BLaER1 (cell line): ENCODE results near the gene ATP9B.

Experiments used
- H3K27ac ChIP-seq: shearing (Covaris generic); formaldehyde crosslinking; 2 replicates; pipeline ENCODE4 v1.8.1; 2022
- H3K27me3 ChIP-seq: shearing (Covaris generic); formaldehyde crosslinking; 2 replicates; pipeline ENCODE4 v1.8.1; 2022
- H3K36me3 ChIP-seq: shearing (Covaris generic); formaldehyde crosslinking; 2 replicates; pipeline ENCODE4 v1.8.1; 2022
- H3K4me1 ChIP-seq: shearing (Covaris generic); formaldehyde crosslinking; 2 replicates; pipeline ENCODE4 v1.8.1; 2022
- H3K4me2 ChIP-seq: shearing (Covaris generic); formaldehyde crosslinking; 2 replicates; pipeline ENCODE4 v1.8.1; 2022
- H3K4me3 ChIP-seq: shearing (Covaris generic); formaldehyde crosslinking; 2 replicates; pipeline ENCODE4 v1.8.1; 2022
- H3K9ac ChIP-seq: shearing (Covaris generic); formaldehyde crosslinking; 2 replicates; pipeline ENCODE4 v1.8.1; 2022
- H3K9me3 ChIP-seq: shearing (Covaris generic); formaldehyde crosslinking; 2 replicates; pipeline ENCODE4 v1.8.1; 2022
- H4K20me1 ChIP-seq: shearing (Covaris generic); formaldehyde crosslinking; 2 replicates; pipeline ENCODE4 v1.8.1; 2022
- Cebpa-rat ChIP-seq: shearing (Covaris generic); IDR thresholded peaks from 2 replicates; pipeline ENCODE4 v1.8.1; 2022

Gene ATP9B

DNA sequence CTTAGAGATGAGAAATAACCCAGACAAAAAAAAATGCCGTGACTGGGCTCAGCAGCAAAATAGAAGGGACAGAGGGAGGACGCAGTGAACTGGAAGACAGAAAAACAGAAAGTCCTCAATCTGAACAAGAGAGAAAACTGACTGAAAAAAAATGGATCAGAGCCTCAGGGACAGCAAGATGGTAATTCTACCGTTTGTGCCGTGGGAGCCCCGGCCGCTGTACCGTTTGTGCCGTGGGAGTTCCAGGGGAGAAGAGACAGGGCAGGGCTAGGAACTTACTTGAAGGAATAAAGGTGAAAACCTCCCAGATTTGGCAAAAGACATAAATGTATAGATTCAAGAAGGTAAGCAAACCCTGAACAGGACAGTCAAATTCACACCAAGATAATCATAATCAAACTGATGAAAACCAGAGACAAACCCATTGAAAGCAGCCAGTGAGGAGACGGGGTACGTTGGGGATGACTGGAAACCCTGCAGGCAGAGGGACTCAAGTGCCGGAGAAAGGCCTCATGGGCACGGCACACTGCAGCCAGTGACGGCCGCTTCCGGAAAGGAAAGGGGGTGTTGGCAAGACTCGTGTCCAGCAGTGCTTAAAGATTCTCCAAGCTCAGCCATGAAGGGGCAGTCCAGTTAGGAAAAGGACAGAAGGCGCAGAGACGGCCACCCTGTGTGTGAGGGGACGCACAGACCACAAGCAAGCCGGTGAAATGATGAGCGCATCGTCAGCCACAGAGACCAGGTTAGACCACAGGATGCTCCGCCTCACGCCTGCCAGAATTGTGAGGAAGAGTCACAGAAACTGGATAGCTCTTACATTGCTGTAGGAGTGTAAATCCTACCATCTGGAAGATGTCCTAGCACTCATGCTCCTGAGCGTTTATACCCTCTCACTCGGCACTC lies 286.5 kb downstream of the ATP9B start:
- no peaks in the 10 kb centered on the region for H3K27me3 ChIP-seq
- H3K9ac ChIP-seq = no peak overlapping the region
- H4K20me1 ChIP-seq = no peaks in the 10 kb centered on the region
- peak overlapping the region; percentile 43 for H3K4me2 ChIP-seq
- H3K9me3 ChIP-seq = no peaks in the 10 kb centered on the region
- no peak overlapping the region for H3K4me3 ChIP-seq
- no peak overlapping the region for H3K27ac ChIP-seq
- no peak for TF ChIP-seq Cebpa-rat
- peaks cover 9% of the 10 kb centered on the region for H3K4me1 ChIP-seq
- H3K36me3 ChIP-seq = peaks cover 22% of the 10 kb centered on the region

DNA sequence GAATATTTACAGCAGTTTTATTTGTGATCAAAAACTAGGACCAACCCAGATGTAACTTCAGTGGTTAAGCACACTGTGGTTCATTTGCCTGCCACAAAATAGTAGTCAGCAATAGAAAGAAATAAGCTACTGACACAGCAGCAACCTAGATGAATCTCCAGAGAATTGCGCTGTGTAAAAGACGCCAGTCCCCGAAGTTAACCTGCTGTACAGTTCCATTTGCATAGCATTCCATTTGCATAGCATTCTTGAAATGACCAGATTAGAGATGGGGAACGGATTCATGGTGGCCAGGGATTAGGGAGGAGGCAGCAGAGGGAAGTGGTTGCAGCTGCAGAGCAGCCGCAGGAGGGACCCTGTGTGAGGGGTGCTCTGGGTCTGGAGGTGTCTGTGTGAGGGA lies 287.2 kb downstream of the ATP9B start:
- no peaks in the 10 kb centered on the region for H4K20me1 ChIP-seq
- peaks cover 9% of the 10 kb centered on the region for H3K4me1 ChIP-seq
- no peak overlapping the region for H3K9ac ChIP-seq
- peaks cover 29% of the 10 kb centered on the region for H3K36me3 ChIP-seq
- no peak for TF ChIP-seq Cebpa-rat
- peak overlapping the region; percentile 43 for H3K4me2 ChIP-seq
- H3K4me3 ChIP-seq = no peak overlapping the region
- no peak overlapping the region for H3K27ac ChIP-seq
- H3K9me3 ChIP-seq = no peaks in the 10 kb centered on the region
- no peaks in the 10 kb centered on the region for H3K27me3 ChIP-seq

GRCh38 chr18:79360933-79361332 lies 291.7 kb downstream of the ATP9B start:
- Histone ChIP-seq H3K36me3 (peaks cover 48% of the 10 kb centered on the region), H3K4me2 (no peak overlapping the region)

GRCh38 chr18:79361766-79362522 lies 292.8 kb downstream of the ATP9B start:
- Histone ChIP-seq H3K27ac (no peak overlapping the region), H3K4me2 (no peak overlapping the region)
- TF ChIP-seq Cebpa-rat = no peak

More at GRCh38 chr18:79360933-79361332, 291.7 kb downstream of the ATP9B start:
- no peak overlapping the region for H3K4me3 ChIP-seq
- no peaks in the 10 kb centered on the region for H3K27me3 ChIP-seq
- TF ChIP-seq Cebpa-rat = no peak
- H3K9ac ChIP-seq = no peak overlapping the region
- H3K9me3 ChIP-seq = no peaks in the 10 kb centered on the region
- peaks cover 6% of the 10 kb centered on the region for H3K4me1 ChIP-seq
- no peak overlapping the region for H3K27ac ChIP-seq
- H4K20me1 ChIP-seq = no peaks in the 10 kb centered on the region

DNA sequence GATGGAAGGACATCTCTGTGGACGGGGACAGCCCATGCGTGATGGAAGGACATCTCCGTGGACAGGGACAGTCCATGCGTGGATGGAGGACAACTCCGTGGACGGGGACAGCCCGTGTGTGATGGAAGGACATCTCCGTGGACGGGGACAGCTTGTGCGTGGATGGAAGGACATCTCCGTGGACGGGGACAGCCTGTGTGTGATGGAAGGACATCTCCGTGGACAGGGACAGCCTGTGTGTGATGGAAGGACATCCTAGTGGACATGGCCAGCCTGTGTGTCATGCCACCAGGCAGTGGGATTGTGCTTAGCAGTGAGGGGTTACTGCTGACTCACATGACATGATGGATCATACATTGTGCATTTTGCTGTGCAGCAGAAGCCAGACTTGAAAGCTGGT lies 296.5 kb downstream of the ATP9B start:
- no peak overlapping the region for H3K4me3 ChIP-seq
- H3K27ac ChIP-seq = no peak overlapping the region
- H3K9me3 ChIP-seq = no peaks in the 10 kb centered on the region
- H3K4me2 ChIP-seq = no peak overlapping the region
- no peak for TF ChIP-seq Cebpa-rat
- H3K36me3 ChIP-seq = peaks cover 38% of the 10 kb centered on the region
- H3K4me1 ChIP-seq = peaks cover 29% of the 10 kb centered on the region
- no peak overlapping the region for H3K9ac ChIP-seq
- no peaks in the 10 kb centered on the region for H4K20me1 ChIP-seq
- no peaks in the 10 kb centered on the region for H3K27me3 ChIP-seq

More at GRCh38 chr18:79361766-79362522, 292.8 kb downstream of the ATP9B start:
- Histone ChIP-seq H3K9me3 (no peaks in the 10 kb centered on the region), H3K27me3 (no peaks in the 10 kb centered on the region), H3K4me1 (no peaks in the 10 kb centered on the region), H3K4me3 (no peak overlapping the region), H3K9ac (no peak overlapping the region), H4K20me1 (no peaks in the 10 kb centered on the region), H3K36me3 (peaks cover 51% of the 10 kb centered on the region)

DNA sequence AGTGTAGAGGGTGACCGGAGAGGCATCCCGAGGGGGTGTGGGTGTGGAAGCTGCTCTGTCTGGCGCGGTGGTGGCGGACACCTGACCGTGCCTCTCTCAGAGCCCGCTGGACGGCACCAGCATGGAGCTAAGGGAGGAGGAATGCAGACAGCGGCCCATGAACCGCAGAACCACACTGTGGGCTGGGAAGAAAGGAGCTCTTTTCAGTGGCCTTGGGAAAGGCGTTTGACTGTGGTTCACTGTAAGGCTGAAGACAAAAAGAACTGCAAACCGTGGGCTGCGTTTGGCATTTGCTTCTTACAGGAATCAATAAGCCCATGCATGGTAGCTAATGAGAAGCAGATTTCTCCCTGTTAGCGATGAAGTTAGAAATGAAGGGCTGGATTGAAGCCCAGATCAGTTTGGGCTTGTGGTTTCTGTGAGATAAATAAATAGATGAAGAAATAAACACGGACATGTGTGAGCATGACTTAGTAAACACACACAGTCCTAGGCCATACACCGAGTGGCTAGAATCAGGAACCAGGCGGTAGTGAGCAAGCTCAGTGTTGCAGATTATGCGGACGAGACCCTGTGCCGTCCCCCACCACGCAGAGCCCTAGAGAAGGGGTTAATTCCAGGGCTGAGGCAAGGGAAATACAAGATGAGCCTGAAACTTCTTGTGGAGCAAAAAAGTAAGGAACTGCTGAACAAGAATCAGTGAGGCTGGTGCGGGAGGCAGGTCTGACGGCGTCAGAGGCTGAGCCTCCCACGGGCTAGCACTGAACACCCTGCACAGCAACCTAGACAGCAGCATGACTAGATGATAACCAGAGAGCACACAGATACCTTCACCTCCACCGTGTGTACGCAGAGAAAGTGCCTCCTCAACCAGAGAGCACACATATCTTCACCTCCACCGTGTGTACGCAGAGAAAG lies 297.2 kb downstream of the ATP9B start:
- H3K27me3 ChIP-seq = no peaks in the 10 kb centered on the region
- no peak overlapping the region for H3K9ac ChIP-seq
- no peak overlapping the region for H3K4me2 ChIP-seq
- no peak overlapping the region for H3K4me3 ChIP-seq
- no peaks in the 10 kb centered on the region for H3K9me3 ChIP-seq
- peaks cover 37% of the 10 kb centered on the region for H3K4me1 ChIP-seq
- no peak for TF ChIP-seq Cebpa-rat
- no peaks in the 10 kb centered on the region for H4K20me1 ChIP-seq
- peaks cover 32% of the 10 kb centered on the region for H3K36me3 ChIP-seq
- no peak overlapping the region for H3K27ac ChIP-seq

DNA sequence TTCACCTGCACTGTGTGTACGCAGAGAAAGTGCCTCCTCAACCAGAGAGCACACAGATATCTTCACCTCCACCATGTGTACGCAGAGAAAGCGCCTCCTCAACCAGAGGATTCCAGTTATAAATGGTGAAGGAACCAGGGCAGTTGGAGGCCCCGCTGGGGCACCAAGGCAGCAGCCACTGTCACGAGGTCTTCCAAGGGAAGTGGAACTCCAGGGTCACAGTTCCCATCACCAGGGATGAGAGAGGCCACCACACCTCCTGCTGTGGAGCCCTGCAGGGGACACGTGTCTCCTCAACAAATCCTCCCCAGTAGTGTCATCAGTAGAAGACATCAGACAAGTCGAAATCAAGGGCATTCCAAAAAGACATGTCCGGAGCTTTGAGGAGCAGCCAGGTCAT lies 298.3 kb downstream of the ATP9B start:
- H3K4me2 ChIP-seq = peak overlapping the region; percentile 65; the same call in 1 of the 2 replicates
- no peaks in the 10 kb centered on the region for H4K20me1 ChIP-seq
- peaks cover 25% of the 10 kb centered on the region for H3K36me3 ChIP-seq
- no peaks in the 10 kb centered on the region for H3K9me3 ChIP-seq
- H3K27me3 ChIP-seq = no peaks in the 10 kb centered on the region
- H3K9ac ChIP-seq = no peak overlapping the region
- H3K27ac ChIP-seq = peak overlapping the region; percentile 19; the same call in 1 of the 2 replicates
- H3K4me1 ChIP-seq = peaks cover 42% of the 10 kb centered on the region
- TF ChIP-seq Cebpa-rat = no peak
- H3K4me3 ChIP-seq = no peak overlapping the region

DNA sequence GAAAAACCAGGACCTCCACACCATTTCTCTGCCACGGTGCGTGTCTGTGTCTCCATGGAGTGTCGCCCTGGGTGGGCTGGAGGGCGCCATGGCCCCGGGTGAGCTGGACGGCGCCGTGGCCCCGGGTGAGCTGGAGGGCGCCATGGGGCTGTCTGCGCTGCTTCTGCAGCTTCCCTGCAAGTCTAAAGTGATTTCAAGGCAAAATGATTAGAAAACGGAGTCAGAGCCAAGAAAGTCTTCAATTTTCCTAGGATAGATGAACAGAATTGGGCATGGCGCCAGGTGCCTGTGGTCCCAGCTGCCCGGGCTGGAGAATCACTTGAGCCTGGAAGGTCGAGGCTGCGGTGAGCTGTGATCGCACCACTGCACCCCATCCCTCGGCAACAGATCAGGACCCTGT lies 298.8 kb downstream of the ATP9B start:
- Histone ChIP-seq H3K27ac (peak overlapping the region; percentile 19; the same call in 1 of the 2 replicates), H3K9me3 (no peaks in the 10 kb centered on the region), H3K4me1 (peaks cover 42% of the 10 kb centered on the region), H3K27me3 (no peaks in the 10 kb centered on the region), H3K4me3 (no peak overlapping the region), H3K9ac (no peak overlapping the region), H3K4me2 (peak overlapping the region; percentile 65), H4K20me1 (no peaks in the 10 kb centered on the region), H3K36me3 (peaks cover 25% of the 10 kb centered on the region)
- TF ChIP-seq Cebpa-rat = no peak

DNA sequence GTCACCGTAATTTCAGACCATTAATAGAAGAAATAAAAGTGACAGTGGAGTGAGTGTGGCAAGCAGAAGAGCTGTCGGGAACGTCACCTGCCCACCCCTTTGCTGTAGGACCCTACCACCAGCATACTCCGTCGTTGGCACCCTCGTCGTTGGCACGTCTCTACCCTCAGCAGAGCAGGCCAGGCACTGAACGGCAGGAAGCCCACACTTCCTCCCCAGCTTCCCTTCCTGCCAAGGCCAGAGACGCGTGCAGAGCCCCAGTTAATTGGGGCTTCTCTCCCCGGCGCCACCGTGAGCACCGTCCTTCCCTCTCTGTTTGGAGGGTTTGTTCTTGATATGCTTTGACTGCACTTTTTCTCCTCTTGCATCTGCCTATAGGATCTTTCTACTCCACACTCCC lies 299.5 kb downstream of the ATP9B start:
- H3K4me2 ChIP-seq = peak overlapping the region; percentile 65
- no peaks in the 10 kb centered on the region for H4K20me1 ChIP-seq
- peaks cover 22% of the 10 kb centered on the region for H3K36me3 ChIP-seq
- peaks cover 42% of the 10 kb centered on the region for H3K4me1 ChIP-seq
- H3K27ac ChIP-seq = peak overlapping the region; percentile 1; the same call in 1 of the 2 replicates
- no peak for TF ChIP-seq Cebpa-rat
- no peaks in the 10 kb centered on the region for H3K27me3 ChIP-seq
- no peak overlapping the region for H3K4me3 ChIP-seq
- H3K9ac ChIP-seq = no peak overlapping the region
- no peaks in the 10 kb centered on the region for H3K9me3 ChIP-seq
